ENCODE results near the gene BICRA.

- TF ChIP-seq RARB (CRISPR knock-in tag; IDR thresholded peaks at IDR 0.05), result no peak
- TF ChIP-seq GLIS3 (CRISPR knock-in tag; IDR thresholded peaks at IDR 0.05), result no peak
- TF ChIP-seq POU6F1 (CRISPR knock-in tag; IDR thresholded peaks at IDR 0.05; ENCODE audit: borderline replicate concordance, low read depth), result no peak
- no peak for TF ChIP-seq TSHZ2 (CRISPR knock-in tag; IDR thresholded peaks at IDR 0.05)
- no peak for TF ChIP-seq ZNF8 (CRISPR knock-in tag; IDR thresholded peaks at IDR 0.05)
- TF ChIP-seq PATZ1 (CRISPR knock-in tag; IDR thresholded peaks at IDR 0.05; ENCODE audit: borderline replicate concordance), result no peak
- no peak for TF ChIP-seq CSDC2 (CRISPR knock-in tag; IDR thresholded peaks at IDR 0.05)
- TF ChIP-seq ZC3H10 (CRISPR knock-in tag; IDR thresholded peaks at IDR 0.05), result no peak
- no peak for TF ChIP-seq ZFP3 (CRISPR knock-in tag; IDR thresholded peaks at IDR 0.05)
- TF ChIP-seq ZNF70 (CRISPR knock-in tag; IDR thresholded peaks at IDR 0.05), result no peak
- TF ChIP-seq ARNTL (CRISPR knock-in tag; IDR thresholded peaks at IDR 0.05; ENCODE audit: borderline replicate concordance, low read depth), result no peak
- no peak for TF ChIP-seq ZNF565 (CRISPR knock-in tag; conservative IDR thresholded peaks at IDR 0.05; ENCODE audit: low read depth)
- TF ChIP-seq CSRNP3 (CRISPR knock-in tag; IDR thresholded peaks at IDR 0.05), result no peak
- no peak for TF ChIP-seq TOX (CRISPR knock-in tag; IDR thresholded peaks at IDR 0.05; ENCODE audit: borderline replicate concordance)
These were observed 51.5 kb downstream of the BICRA start for GRCh38 chr19:47660435-47660832.

All from SK-N-SH treated with all-trans-retinoic acid at 6 μM for 48 hours (cell line).